GM12878 (cell line): ENCODE measurements around the gene RMI2. TPM values are rescaled to one million over a fixed set of nuclear protein-coding genes. Genes with fewer than 3 reads are reported as not detected.

Experiments used
- ATAC-seq: fragments of 200-7000 bp; cut with Tn5 transposase; 3 replicates; pipeline ENCODE4 v1.9.1; 2020; ENCODE audit warnings: mild to moderate bottlenecking, moderate library complexity
- BruUV-seq: library from RNA; stranded (reverse); fragments of 400-500 nt; replicated peaks from 2 replicates; lab custom pipeline; 2021; lab: Mats Ljungman, UMichigan
- CTCF ChIA-PET: fragments of 300-600 bp; sonication (Branson Sonifier 250); formaldehyde crosslinking; extraction: SDS; loops from one replicate; lab custom pipeline; 2021; ENCODE audit warnings: inconsistent platforms; lab: Yijun Ruan, JAX
- POLR2A ChIA-PET: fragments of 350-600 bp; formaldehyde crosslinking; extraction: SDS; loops from one replicate; lab custom pipeline; 2021; ENCODE audit warnings: inconsistent platforms; lab: Charles Lee
- RAD21 ChIA-PET: fragments of 300-600 bp; sonication (Branson Sonifier 250); formaldehyde crosslinking; loops from one replicate; lab custom pipeline; 2023; ENCODE audit warnings: antibody characterized with exemption; ENCODE audit not compliant: unreplicated experiment; lab: Charles Lee
- SMC1A ChIA-PET: fragments of 300-600 bp; sonication (Branson Sonifier 250); formaldehyde crosslinking; loops from one replicate; lab custom pipeline; 2023; ENCODE audit not compliant: unreplicated experiment, uncharacterized antibody; lab: Charles Lee
- DNase-seq: peaks from one replicate; pipeline ENCODE4 v3.0.0-alpha.2; 2011; ENCODE audit warnings: low read depth, low spot score
- FAIRE-seq: peaks from 3 replicates; lab custom pipeline; 2011; peaks lifted over from hg19 to GRCh38; lab: Jason Lieb, UNC
- H2AFZ ChIP-seq: 2 replicates; pipeline ENCODE4 v1.6.0; 2011; ENCODE audit warnings: low read depth, low read length, control low read depth; ENCODE audit not compliant: control insufficient read depth
- H3K27ac ChIP-seq: 2 replicates; pipeline ENCODE4 v1.5.1; 2011; ENCODE audit warnings: control low read depth; ENCODE audit not compliant: control insufficient read depth, insufficient read depth
- H3K27me3 ChIP-seq, 2 experiments: replicated peaks in 1 of 2; 2 replicates each; pipeline versions ENCODE4 v1.6.0 to v1.6.1; 2011; ENCODE audit warnings: low read length in 1 of 2; ENCODE audit not compliant: control insufficient read depth in 2 of 2, insufficient read depth in 2 of 2
- H3K36me3 ChIP-seq, 2 experiments: 2 replicates each; pipeline ENCODE4 v1.5.1; 2011; ENCODE audit warnings: low read length in 1 of 2; ENCODE audit not compliant: control insufficient read depth in 2 of 2, insufficient read depth in 2 of 2
- H3K4me1 ChIP-seq: 2 replicates; pipeline ENCODE4 v1.6.1; 2011; ENCODE audit warnings: mild to moderate bottlenecking, low read length, moderate library complexity, mixed read lengths; ENCODE audit not compliant: control insufficient read depth, insufficient read depth
- H3K4me2 ChIP-seq: 2 replicates; pipeline ENCODE4 v1.6.0; 2011; ENCODE audit warnings: control low read depth; ENCODE audit not compliant: control insufficient read depth, insufficient read depth
- H3K4me3 ChIP-seq: fragments of 200-600 bp; sonication (generic); 2 replicates; pipeline ENCODE4 v1.5.1; 2016
- H3K79me2 ChIP-seq: 2 replicates; pipeline ENCODE4 v1.6.0; 2011; ENCODE audit warnings: low read length; ENCODE audit not compliant: control insufficient read depth, insufficient read depth
- H3K9ac ChIP-seq: 2 replicates; pipeline ENCODE4 v1.8.0; 2011; ENCODE audit warnings: low read length, control low read depth, mixed read lengths; ENCODE audit not compliant: control insufficient read depth, insufficient read depth
- H3K9me3 ChIP-seq: replicated peaks from 3 replicates; pipeline ENCODE4 v1.5.1; 2011; ENCODE audit warnings: mild to moderate bottlenecking, low read length; ENCODE audit not compliant: control insufficient read depth, insufficient read depth
- H4K20me1 ChIP-seq: 2 replicates; pipeline ENCODE4 v1.6.0; 2011; ENCODE audit not compliant: control insufficient read depth, insufficient read depth
- BCL3 ChIP-seq: IDR thresholded peaks from 2 replicates; pipeline ENCODE4 v1.6.1; 2011; ENCODE audit warnings: borderline replicate concordance, low read depth, mild to moderate bottlenecking, moderate library complexity, low read length; ENCODE audit not compliant: insufficient read depth, poor library complexity, severe bottlenecking
- E4F1 ChIP-seq: fragments of 450-650 bp; IDR thresholded peaks from 2 replicates; pipeline ENCODE4 v1.6.1; 2018; ENCODE audit warnings: borderline replicate concordance, mild to moderate bottlenecking; ENCODE audit not compliant: partially characterized antibody
- EED ChIP-seq: sonication (generic); IDR thresholded peaks from 2 replicates; pipeline ENCODE4 v1.6.1; 2016; ENCODE audit warnings: antibody characterized with exemption, low read depth
- FOXM1 ChIP-seq: IDR thresholded peaks from 2 replicates; pipeline ENCODE4 v1.6.1; 2012; ENCODE audit warnings: low read depth, mild to moderate bottlenecking, inconsistent platforms, low read length, moderate library complexity
- IKZF2 ChIP-seq, 2 experiments: fragments of 450-650 bp; IDR thresholded peaks; 2 replicates each; pipeline ENCODE4 v1.6.1; 2017; ENCODE audit warnings: mild to moderate bottlenecking in 2 of 2, moderate library complexity in 2 of 2
- MAX ChIP-seq: IDR thresholded peaks from 2 replicates; pipeline ENCODE4 v1.6.1; 2012; ENCODE audit warnings: low read depth, low read length, improper control_type of control experiment
- POLR2AphosphoS2 ChIP-seq: IDR thresholded peaks from 2 replicates; pipeline ENCODE4 v1.6.1; 2011; ENCODE audit warnings: low read depth, mild to moderate bottlenecking, low read length, improper control_type of control experiment, moderate library complexity
- RELA ChIP-seq: fragments of 450-650 bp; IDR thresholded peaks from 2 replicates; pipeline ENCODE4 v1.8.0; 2014; ENCODE audit warnings: borderline replicate concordance; ENCODE audit not compliant: partially characterized antibody
- SMAD5 ChIP-seq: IDR thresholded peaks from 2 replicates; pipeline ENCODE4 v1.6.1; 2016; ENCODE audit warnings: antibody characterized with exemption, low read depth
- WRNIP1 ChIP-seq: IDR thresholded peaks from 2 replicates; pipeline ENCODE4 v1.6.1; 2011; ENCODE audit warnings: low read depth, low read length, improper control_type of control experiment, borderline replicate concordance
- WGBS: methylation state at CpG from one replicate; pipeline ENCODE4 v1.1.6; 2016; ENCODE audit warnings: low lambda C conversion rate; ENCODE audit not compliant: insufficient replicate concordance, insufficient coverage; ENCODE audit errors: missing lambda C conversion rate; 5-methylcytosine and 5-hydroxymethylcytosine counted together
- in situ Hi-C: fragments of 300-500 bp; cut with MboI; formaldehyde crosslinking; loops from 9 replicates; pipeline ENCODE4 v1.14.3; 2018; ENCODE audit warnings: mixed read lengths
- intact Hi-C: fragments of 100-400 bp; cut with micrococcal nuclease; formaldehyde crosslinking; loops from one replicate; pipeline ENCODE4 v1.14.2; 2022; ENCODE audit not compliant: unreplicated experiment
- polyA plus RNA-seq, 11 experiments: library from polyadenylated mRNA; depleted of rRNA in 4 of 11; unstranded in 6 of 11; stranded (reverse) in 5 of 11; fragments of >200 nt; fragmentation: Nextera tagmentation in 4 of 11; fragmentation: Illumina TruSeq in 1 of 11; extraction: Ambion mirVana in 4 of 11; extraction: Trizol in 1 of 11; gene quantifications; 1 replicate in 1 of 11; 2 replicates in 10 of 11; pipeline versions ENCODE4 v1.2.1 to v1.2.3, GENCODE V29; 2011 to 2016; ENCODE audit warnings: inconsistent platforms in 2 of 11, missing spikeins in 2 of 11, low read depth in 1 of 11
- total RNA-seq, 4 experiments: library from RNA; depleted of rRNA in 3 of 4; stranded (reverse); fragments of >200 nt in 3 of 4; fragmentation: Illumina TruSeq in 1 of 4; extraction: Trizol in 1 of 4; gene quantifications; 2 replicates each; pipeline versions ENCODE4 v1.2.1 to v1.2.3, GENCODE V29; 2013 to 2021
- TF ChIP-seq, protein P1 (sequence below): fragments of 450-650 bp; IDR thresholded peaks from 2 replicates; pipeline ENCODE4 v1.6.1; 2016; ENCODE audit warnings: mild to moderate bottlenecking, moderate library complexity, borderline replicate concordance
- TF ChIP-seq, protein P2 (sequence below): fragments of 450-650 bp; IDR thresholded peaks from 2 replicates; pipeline ENCODE4 v1.6.1; 2016; ENCODE audit warnings: mild to moderate bottlenecking
- TF ChIP-seq, protein P3 (sequence below): IDR thresholded peaks from 2 replicates; pipeline ENCODE4 v1.6.1; 2012; ENCODE audit warnings: low read depth, low read length, improper control_type of control experiment

Gene RMI2
- total and polyA plus RNA-seq, 10 of the 15 experiments (the other 5 are each of a cell fraction or from before 2014, with no cell fraction given), result 9.6 to 68.8 (median 32.1) TPM

DNA sequence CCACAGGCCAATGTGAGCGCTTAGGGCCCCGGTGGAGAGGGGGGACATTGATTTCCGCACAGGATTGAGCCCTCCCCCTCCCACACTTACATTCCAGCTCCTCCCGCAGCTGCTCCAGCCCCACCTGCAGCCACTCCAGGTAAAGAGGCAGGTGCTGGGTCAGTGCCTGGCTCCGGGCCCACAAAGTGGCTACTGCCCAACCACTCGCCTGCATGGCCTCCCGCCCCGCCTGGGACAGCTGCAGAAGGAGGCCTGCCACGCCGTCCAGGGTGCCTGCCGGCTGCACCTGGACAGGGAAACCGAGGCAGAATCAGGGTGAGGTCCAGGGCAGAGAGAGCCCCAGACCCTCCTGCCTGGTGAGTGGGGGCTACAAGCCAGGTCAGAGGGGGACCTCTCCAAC, 46.3 kb downstream of the RMI2 start:
- Histone ChIP-seq H3K27me3 (no peaks in the 10 kb centered on the region), H3K4me2 (no peak overlapping the region), H3K36me3 (no peaks in the 10 kb centered on the region), H3K4me1 (peaks cover 7% of the 10 kb centered on the region), H3K9me3 (no peaks in the 10 kb centered on the region), H3K4me3 (no peak overlapping the region), H3K27ac (no peak overlapping the region), H3K9ac (no peak overlapping the region), H3K79me2 (no peaks in the 10 kb centered on the region), H4K20me1 (no peaks in the 10 kb centered on the region), H2AFZ (no peak overlapping the region)
- SMC1A ChIA-PET, result interaction anchor here (0.6 kb wide), 1 partner anchor 29 kb away, joined by 3 read pairs; no protein-coding TSS in a partner anchor
- POLR2A ChIA-PET, result interaction anchor here (0.6 kb wide), 2 partner anchors 62 to 105 kb away, joined by 3 read pairs; no protein-coding TSS in a partner anchor
- no peak for FAIRE-seq
- RAD21 ChIA-PET, result interaction anchor here (0.9 to 1.6 kb wide), 2 partner anchors 137 to 426 kb away, joined by 3 to 4 read pairs; no protein-coding TSS in a partner anchor
- intact Hi-C loops (no loop called here), in situ Hi-C loops (no loop called here)
- no TSS peak for BruUV-seq
- WGBS, result 65% methylated on average over 12 of the region's 12 CpGs
- CTCF ChIA-PET, result interaction anchor here (6.7 kb wide), 1 partner anchor 15 kb away, joined by 60 read pairs; no protein-coding TSS in a partner anchor
- no peak for ATAC-seq
- no peak for DNase-seq
- TF ChIP-seq FOXM1, result no peak
- TF ChIP-seq POLR2AphosphoS2, result no peak
- no peak for TF ChIP-seq SMAD5
- no peak for TF ChIP-seq RELA
- TF ChIP-seq, protein P1, sequence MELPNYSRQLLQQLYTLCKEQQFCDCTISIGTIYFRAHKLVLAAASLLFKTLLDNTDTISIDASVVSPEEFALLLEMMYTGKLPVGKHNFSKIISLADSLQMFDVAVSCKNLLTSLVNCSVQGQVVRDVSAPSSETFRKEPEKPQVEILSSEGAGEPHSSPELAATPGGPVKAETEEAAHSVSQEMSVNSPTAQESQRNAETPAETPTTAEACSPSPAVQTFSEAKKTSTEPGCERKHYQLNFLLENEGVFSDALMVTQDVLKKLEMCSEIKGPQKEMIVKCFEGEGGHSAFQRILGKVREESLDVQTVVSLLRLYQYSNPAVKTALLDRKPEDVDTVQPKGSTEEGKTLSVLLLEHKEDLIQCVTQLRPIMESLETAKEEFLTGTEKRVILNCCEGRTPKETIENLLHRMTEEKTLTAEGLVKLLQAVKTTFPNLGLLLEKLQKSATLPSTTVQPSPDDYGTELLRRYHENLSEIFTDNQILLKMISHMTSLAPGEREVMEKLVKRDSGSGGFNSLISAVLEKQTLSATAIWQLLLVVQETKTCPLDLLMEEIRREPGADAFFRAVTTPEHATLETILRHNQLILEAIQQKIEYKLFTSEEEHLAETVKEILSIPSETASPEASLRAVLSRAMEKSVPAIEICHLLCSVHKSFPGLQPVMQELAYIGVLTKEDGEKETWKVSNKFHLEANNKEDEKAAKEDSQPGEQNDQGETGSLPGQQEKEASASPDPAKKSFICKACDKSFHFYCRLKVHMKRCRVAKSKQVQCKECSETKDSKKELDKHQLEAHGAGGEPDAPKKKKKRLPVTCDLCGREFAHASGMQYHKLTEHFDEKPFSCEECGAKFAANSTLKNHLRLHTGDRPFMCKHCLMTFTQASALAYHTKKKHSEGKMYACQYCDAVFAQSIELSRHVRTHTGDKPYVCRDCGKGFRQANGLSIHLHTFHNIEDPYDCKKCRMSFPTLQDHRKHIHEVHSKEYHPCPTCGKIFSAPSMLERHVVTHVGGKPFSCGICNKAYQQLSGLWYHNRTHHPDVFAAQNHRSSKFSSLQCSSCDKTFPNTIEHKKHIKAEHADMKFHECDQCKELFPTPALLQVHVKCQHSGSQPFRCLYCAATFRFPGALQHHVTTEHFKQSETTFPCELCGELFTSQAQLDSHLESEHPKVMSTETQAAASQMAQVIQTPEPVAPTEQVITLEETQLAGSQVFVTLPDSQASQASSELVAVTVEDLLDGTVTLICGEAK, result no peak
- TF ChIP-seq E4F1, result no peak
- no peak for TF ChIP-seq IKZF2 (IDR thresholded peaks at IDR 0.05)
- no peak for TF ChIP-seq MAX
- TF ChIP-seq WRNIP1, result no peak
- TF ChIP-seq EED, result no peak
- TF ChIP-seq BCL3, result no peak
- TF ChIP-seq, protein P2, sequence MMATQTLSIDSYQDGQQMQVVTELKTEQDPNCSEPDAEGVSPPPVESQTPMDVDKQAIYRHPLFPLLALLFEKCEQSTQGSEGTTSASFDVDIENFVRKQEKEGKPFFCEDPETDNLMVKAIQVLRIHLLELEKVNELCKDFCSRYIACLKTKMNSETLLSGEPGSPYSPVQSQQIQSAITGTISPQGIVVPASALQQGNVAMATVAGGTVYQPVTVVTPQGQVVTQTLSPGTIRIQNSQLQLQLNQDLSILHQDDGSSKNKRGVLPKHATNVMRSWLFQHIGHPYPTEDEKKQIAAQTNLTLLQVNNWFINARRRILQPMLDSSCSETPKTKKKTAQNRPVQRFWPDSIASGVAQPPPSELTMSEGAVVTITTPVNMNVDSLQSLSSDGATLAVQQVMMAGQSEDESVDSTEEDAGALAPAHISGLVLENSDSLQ, result no peak
- TF ChIP-seq, protein P3, sequence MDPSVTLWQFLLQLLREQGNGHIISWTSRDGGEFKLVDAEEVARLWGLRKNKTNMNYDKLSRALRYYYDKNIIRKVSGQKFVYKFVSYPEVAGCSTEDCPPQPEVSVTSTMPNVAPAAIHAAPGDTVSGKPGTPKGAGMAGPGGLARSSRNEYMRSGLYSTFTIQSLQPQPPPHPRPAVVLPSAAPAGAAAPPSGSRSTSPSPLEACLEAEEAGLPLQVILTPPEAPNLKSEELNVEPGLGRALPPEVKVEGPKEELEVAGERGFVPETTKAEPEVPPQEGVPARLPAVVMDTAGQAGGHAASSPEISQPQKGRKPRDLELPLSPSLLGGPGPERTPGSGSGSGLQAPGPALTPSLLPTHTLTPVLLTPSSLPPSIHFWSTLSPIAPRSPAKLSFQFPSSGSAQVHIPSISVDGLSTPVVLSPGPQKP, result no peak
